GM18519 (cell line): ENCODE results near the gene TUFT1.
"Not testable (repeated sequence)": the region's sequence is repeated elsewhere in the genome, so short reads cannot be mapped to it uniquely, and the experiment has no call there.

Source experiments
- ATAC-seq: cut with Tn5 transposase; IDR thresholded peaks from one replicate; pipeline ENCODE4 v1.9.1; 2021; ENCODE audit warnings: mild to moderate bottlenecking, moderate library complexity; ENCODE audit not compliant: unreplicated experiment, low FRiP score

The TUFT1 gene

GRCh38 chr1:151512326-151512725, 27.8 kb upstream of the TUFT1 start:
- no peak for ATAC-seq

GRCh38 chr1:151512801-151513625, 27.1 kb upstream of the TUFT1 start:
- no peak for ATAC-seq

- no peak for ATAC-seq
Observed at GRCh38 chr1:151513626-151514121, 26.4 kb upstream of the TUFT1 start.

GRCh38 chr1:151514366-151514765, 25.7 kb upstream of the TUFT1 start:
- ATAC-seq: no peak

GRCh38 chr1:151515265-151515664, 24.8 kb upstream of the TUFT1 start:
- no peak for ATAC-seq

GRCh38 chr1:151516031-151516511, 24.0 kb upstream of the TUFT1 start:
- ATAC-seq: no peak

GRCh38 chr1:151518431-151518830, 21.7 kb upstream of the TUFT1 start:
- no peak for ATAC-seq

- no peak for ATAC-seq
Observed at GRCh38 chr1:151518936-151519335, 21.2 kb upstream of the TUFT1 start.

GRCh38 chr1:151519667-151520066, 20.4 kb upstream of the TUFT1 start:
- ATAC-seq: no peak

- ATAC-seq: no peak
Observed at GRCh38 chr1:151520359-151520758, 19.8 kb upstream of the TUFT1 start.

- not testable (repeated sequence) for ATAC-seq
Observed at GRCh38 chr1:151522427-151522826, 17.7 kb upstream of the TUFT1 start.

GRCh38 chr1:151523326-151523725, 16.8 kb upstream of the TUFT1 start:
- ATAC-seq: no peak

GRCh38 chr1:151524736-151525135, 15.4 kb upstream of the TUFT1 start:
- no peak for ATAC-seq

GRCh38 chr1:151526735-151527525, 13.2 kb upstream of the TUFT1 start:
- no peak for ATAC-seq

- ATAC-seq: no peak
Observed at GRCh38 chr1:151529211-151529702, 10.9 kb upstream of the TUFT1 start.

- ATAC-seq: no peak
Observed at GRCh38 chr1:151529781-151530180, 10.3 kb upstream of the TUFT1 start.

- ATAC-seq: no peak
Observed at GRCh38 chr1:151530461-151530860, 9.6 kb upstream of the TUFT1 start.

- no peak for ATAC-seq
Observed at GRCh38 chr1:151533870-151534269, 6.2 kb upstream of the TUFT1 start.

- no peak for ATAC-seq
Observed at GRCh38 chr1:151534662-151535278, 5.3 kb upstream of the TUFT1 start.

GRCh38 chr1:151535326-151536271, 4.5 kb upstream of the TUFT1 start:
- ATAC-seq: no peak
